Measurements from ENCODE around the gene ZNF77. TPM values are rescaled to one million over a fixed set of nuclear protein-coding genes. Genes with fewer than 3 reads are reported as not detected.

ZNF77 gene
- total RNA-seq, 1 experiment from 2014 or later = 5.1 TPM

GRCh38 chr19:2974342-2975041, 29.7 kb upstream of the ZNF77 start:
- Histone ChIP-seq H2AFZ (ENCODE audit: low read length) (no peak overlapping the region), H3K4me2 (ENCODE audit: low read length) (no peak overlapping the region), H3K27me3 (ENCODE audit: low read length) (no peaks in the 10 kb centered on the region), H4K20me1 (ENCODE audit: low read length) (no peaks in the 10 kb centered on the region), H3K9me2 (replicated peaks; ENCODE audit: low read length) (no peaks in the 10 kb centered on the region), H3F3A (ENCODE audit: low read length, unreplicated experiment) (no peaks in the 10 kb centered on the region), H3K4me3 (ENCODE audit: low read length) (no peak overlapping the region), H3K79me2 (ENCODE audit: low read length) (no peaks in the 10 kb centered on the region), H3K9me3 (ENCODE audit: low read length) (no peaks in the 10 kb centered on the region), H3K9ac (ENCODE audit: low read length) (no peak overlapping the region), H3K27ac (ENCODE audit: low read length) (no peak overlapping the region), H3K4me1 (ENCODE audit: insufficient read depth, low read length) (no peaks in the 10 kb centered on the region), H3K36me3 (ENCODE audit: low read depth, low read length) (no peaks in the 10 kb centered on the region)
- ATAC-seq = no peak
- TF ChIP-seq EZH2phosphoT487 (IDR thresholded peaks at IDR 0.05; ENCODE audit: borderline replicate concordance, low read length) (no peak), EZH2 (IDR thresholded peaks at IDR 0.05; ENCODE audit: low read length, unreplicated experiment) (no peak), CTCF (conservative IDR thresholded peaks at IDR 0.05; ENCODE audit: low read depth, low read length) (no peak)
- no TSS peak for BruUV-seq (replicated peaks)
- DNase-seq = no peak
- intact Hi-C loops (cut with micrococcal nuclease) = no loop called here
- ChIA-PET POLR2A (ENCODE audit: unreplicated experiment) (no interaction called here), CTCF (no interaction called here)

GRCh38 chr19:2973229-2973628, 28.5 kb upstream of the ZNF77 start:
- no TSS peak for BruUV-seq (replicated peaks)
- Histone ChIP-seq H3F3A (ENCODE audit: low read length, unreplicated experiment) (no peaks in the 10 kb centered on the region), H3K79me2 (ENCODE audit: low read length) (no peaks in the 10 kb centered on the region), H3K9me2 (replicated peaks; ENCODE audit: low read length) (no peaks in the 10 kb centered on the region), H3K9me3 (ENCODE audit: low read length) (no peaks in the 10 kb centered on the region), H3K4me2 (ENCODE audit: low read length) (no peak overlapping the region), H2AFZ (ENCODE audit: low read length) (no peak overlapping the region), H3K4me3 (ENCODE audit: low read length) (no peak overlapping the region), H3K27me3 (ENCODE audit: low read length) (no peaks in the 10 kb centered on the region), H3K27ac (ENCODE audit: low read length) (no peak overlapping the region), H3K9ac (ENCODE audit: low read length) (no peak overlapping the region), H4K20me1 (ENCODE audit: low read length) (no peaks in the 10 kb centered on the region), H3K4me1 (ENCODE audit: insufficient read depth, low read length) (no peaks in the 10 kb centered on the region), H3K36me3 (ENCODE audit: low read depth, low read length) (no peaks in the 10 kb centered on the region)
- DNase-seq = no peak
- intact Hi-C loops (cut with micrococcal nuclease) = no loop called here
- POLR2A ChIA-PET (ENCODE audit: unreplicated experiment) = no interaction called here
- ATAC-seq = no peak
- CTCF ChIA-PET = no interaction called here
- no peak for TF ChIP-seq CTCF (conservative IDR thresholded peaks at IDR 0.05; ENCODE audit: low read depth, low read length)
- TF ChIP-seq EZH2 (IDR thresholded peaks at IDR 0.05; ENCODE audit: low read length, unreplicated experiment) = no peak
- TF ChIP-seq EZH2phosphoT487 (IDR thresholded peaks at IDR 0.05; ENCODE audit: borderline replicate concordance, low read length) = no peak

- Histone ChIP-seq H3K27me3 (ENCODE audit: low read length) (no peaks in the 10 kb centered on the region), H3F3A (ENCODE audit: low read length, unreplicated experiment) (no peaks in the 10 kb centered on the region), H3K79me2 (ENCODE audit: low read length) (no peaks in the 10 kb centered on the region), H3K4me2 (ENCODE audit: low read length) (no peak overlapping the region), H3K9ac (ENCODE audit: low read length) (no peak overlapping the region), H3K27ac (ENCODE audit: low read length) (no peak overlapping the region), H3K9me3 (ENCODE audit: low read length) (no peaks in the 10 kb centered on the region), H4K20me1 (ENCODE audit: low read length) (no peaks in the 10 kb centered on the region), H3K4me1 (ENCODE audit: insufficient read depth, low read length) (no peaks in the 10 kb centered on the region), H3K36me3 (ENCODE audit: low read depth, low read length) (no peaks in the 10 kb centered on the region), H3K4me3 (ENCODE audit: low read length) (no peak overlapping the region), H3K9me2 (replicated peaks; ENCODE audit: low read length) (no peaks in the 10 kb centered on the region), H2AFZ (ENCODE audit: low read length) (no peak overlapping the region)
- no peak for ATAC-seq
- BruUV-seq (replicated peaks) = no TSS peak
- intact Hi-C loops (cut with micrococcal nuclease) = no loop called here
- ChIA-PET CTCF (no interaction called here), POLR2A (ENCODE audit: unreplicated experiment) (no interaction called here)
- no peak for DNase-seq
- no peak for TF ChIP-seq CTCF (conservative IDR thresholded peaks at IDR 0.05; ENCODE audit: low read depth, low read length)
These were observed 25.5 kb upstream of the ZNF77 start for GRCh38 chr19:2970201-2970835.
